CD4-positive, alpha-beta T cell treated with Interleukin-15 for 1 hour (primary cell): ENCODE measurements around the gene TRPV5.
"Not testable (repeated sequence)": the region's sequence is repeated elsewhere in the genome, so short reads cannot be mapped to it uniquely, and the experiment has no call there.

Source experiments
- DNase-seq: peaks from one replicate; pipeline ENCODE4 v3.0.0-alpha.2; 2020

The TRPV5 gene

GRCh38 chr7:142933624-142934023 is at the start of gene TRPV5:
Gene TRPV5 (minus strand): TSS chr7:142933746. CDS start chr7:142933459, 287 bp downstream.
- DNase-seq: no peak

- DNase-seq: not testable (repeated sequence)
Observed at GRCh38 chr7:142978402-142978801, 44.9 kb upstream of the TRPV5 start.

- no peak for DNase-seq
Observed at GRCh38 chr7:142974626-142975025, 41.1 kb upstream of the TRPV5 start.

DNA sequence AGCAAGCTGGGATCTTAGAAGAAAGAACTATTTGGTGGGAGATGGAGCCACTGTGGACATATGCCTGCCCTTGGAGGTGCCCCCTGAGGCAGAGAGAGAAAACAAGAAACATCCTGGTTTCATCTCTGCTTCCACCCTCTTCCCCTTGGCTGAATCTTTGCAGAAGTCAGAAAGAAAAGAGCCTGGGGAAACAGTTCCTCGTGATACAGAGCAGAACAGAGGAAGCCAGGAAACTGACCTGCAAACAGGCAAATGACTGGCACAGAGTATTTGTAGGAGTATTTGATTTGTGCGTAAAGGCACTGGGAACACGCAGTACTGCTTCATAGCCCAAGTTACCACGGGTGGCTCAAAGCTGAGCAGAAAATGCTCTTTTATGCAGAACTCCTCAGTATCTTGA is 35.6 kb upstream of the TRPV5 start:
- no peak for DNase-seq

DNA sequence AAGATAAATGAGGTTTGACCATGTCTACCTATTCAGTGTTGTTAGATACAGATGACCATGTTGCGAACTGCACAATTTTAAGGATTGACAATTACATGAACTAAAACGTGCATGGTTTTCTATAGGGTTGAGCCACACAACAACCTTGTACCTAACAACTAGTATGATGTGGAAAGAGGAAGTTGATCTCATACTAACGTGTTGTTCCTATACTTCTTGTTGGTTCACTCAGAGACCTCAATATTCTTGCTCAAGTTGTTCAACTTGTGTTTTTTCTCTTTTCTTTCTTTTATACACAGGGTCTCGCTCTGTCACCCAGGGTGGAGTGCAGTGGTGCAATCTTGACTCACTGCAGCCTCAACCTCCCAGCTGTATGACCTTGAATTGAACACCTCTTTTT is 34.7 kb upstream of the TRPV5 start:
- no peak for DNase-seq

- DNase-seq: no peak
Observed at GRCh38 chr7:142964502-142965246, 31.1 kb upstream of the TRPV5 start.

DNA sequence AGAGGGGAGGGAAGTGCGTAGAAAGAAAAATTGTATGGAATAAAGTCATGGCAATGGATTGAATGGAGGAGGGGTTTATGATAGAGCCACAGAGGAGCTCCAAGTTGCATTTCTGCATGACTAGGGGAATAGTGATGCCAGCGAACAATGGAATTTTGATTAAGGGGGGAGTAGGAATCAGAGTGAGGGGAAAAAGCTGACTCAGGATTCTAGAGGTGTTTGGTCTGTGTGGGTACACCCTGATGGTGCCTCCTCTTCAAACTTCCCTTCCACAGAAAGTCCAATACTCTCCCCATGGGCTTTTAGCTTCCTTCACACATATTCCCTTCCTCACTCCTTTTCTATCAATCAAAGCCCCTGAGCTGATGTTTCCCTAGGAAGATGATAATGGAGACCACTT is 30.4 kb upstream of the TRPV5 start:
- DNase-seq: no peak

DNA sequence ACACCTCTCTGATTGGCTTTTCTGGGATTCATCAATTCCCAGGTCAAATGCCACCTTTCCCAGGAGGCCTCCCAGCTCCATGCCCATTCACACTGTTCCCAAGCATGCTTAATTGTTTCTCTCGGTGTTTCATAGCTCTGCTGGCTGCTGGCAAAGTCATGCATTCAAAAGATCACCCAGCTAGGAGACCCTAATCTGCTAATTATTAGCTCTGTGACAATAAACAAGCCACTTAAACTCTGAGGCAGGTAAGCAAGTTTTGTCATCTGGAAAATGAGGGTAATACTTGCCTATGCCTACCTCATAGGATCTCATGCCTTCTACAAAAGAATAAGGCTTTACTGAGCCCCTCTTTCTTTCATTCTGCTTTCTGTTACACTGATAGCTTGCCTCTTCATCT is 29.4 kb upstream of the TRPV5 start:
- DNase-seq: no peak

DNA sequence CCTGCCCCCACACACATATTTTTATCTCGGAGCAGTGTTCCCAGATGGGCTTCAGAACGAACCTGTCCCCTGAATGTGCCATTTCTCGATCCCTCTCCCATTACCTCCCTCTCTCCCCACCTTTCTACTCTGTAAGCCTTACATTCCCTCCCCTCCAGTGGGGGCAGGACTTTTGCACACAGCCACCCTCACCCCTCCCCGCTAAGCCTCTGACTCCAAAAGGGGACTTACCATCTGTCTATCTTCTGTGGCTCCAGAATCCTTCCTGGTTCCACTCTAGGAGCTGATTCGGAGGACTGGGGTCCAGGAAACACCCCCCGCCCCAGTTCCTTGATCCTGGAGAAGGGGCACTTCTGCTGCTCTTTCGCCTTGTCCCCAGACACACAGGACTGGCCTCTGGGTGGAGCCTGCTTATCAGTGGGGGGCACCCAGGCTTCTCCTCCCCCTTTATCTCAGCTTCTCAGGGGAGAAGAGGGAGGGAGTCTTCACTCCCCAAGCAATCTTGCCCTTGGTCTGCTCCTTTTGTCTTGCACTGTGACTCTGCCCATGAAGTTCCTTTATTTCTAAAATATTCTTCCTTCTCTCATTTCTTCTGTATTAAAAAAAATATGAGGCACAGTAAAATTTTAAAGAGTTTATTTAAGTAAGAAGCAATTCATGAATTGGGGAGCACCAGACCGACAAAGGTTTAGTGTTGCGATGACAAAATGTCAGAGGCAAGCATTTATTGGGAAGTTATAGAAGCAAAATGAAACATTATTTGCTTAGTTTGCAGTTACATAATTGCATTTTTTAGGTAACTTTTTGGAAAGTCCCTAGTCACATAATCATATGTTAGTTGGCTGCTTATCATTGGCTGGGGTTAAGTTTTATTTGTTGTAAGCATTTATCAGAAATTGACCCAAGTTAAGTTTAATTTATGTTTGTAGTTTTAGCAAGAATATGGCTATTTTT is 28.7 kb upstream of the TRPV5 start, which contains the start of gene KEL:
Gene KEL (minus strand): TSS at position 391 of the 954 bp plus-strand sequence. CDS start 157 bp downstream, at position 234.
- no peak for DNase-seq

- DNase-seq: no peak
Observed at GRCh38 chr7:142961595-142961972, 28.0 kb upstream of the TRPV5 start.

- no peak for DNase-seq
Observed at GRCh38 chr7:142960955-142961512, 27.5 kb upstream of the TRPV5 start.

DNA sequence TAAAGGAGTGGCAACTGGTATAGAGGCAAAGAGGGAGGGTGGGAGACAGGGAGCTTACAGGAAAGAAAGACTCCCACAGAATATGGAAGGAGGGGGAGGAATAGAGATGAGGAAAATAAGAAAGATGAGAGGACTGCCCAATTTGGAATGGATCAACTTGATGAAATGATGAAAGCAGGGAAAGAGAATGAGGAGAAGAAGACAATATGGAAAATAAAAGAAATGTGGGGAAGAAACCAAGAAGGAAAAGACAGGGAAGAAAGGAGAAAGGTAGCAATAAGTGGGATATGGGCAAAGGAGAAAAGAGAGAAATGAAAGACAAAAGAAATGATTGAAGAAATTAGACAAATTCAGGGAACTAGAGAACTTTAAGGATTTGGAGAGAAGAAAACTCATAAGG is 25.7 kb upstream of the TRPV5 start:
- DNase-seq: no peak

- DNase-seq: no peak
Observed at GRCh38 chr7:142957723-142958122, 24.2 kb upstream of the TRPV5 start.

- DNase-seq: no peak
Observed at GRCh38 chr7:142956951-142957623, 23.5 kb upstream of the TRPV5 start.

- no peak for DNase-seq
Observed at GRCh38 chr7:142954680-142955268, 21.2 kb upstream of the TRPV5 start.

DNA sequence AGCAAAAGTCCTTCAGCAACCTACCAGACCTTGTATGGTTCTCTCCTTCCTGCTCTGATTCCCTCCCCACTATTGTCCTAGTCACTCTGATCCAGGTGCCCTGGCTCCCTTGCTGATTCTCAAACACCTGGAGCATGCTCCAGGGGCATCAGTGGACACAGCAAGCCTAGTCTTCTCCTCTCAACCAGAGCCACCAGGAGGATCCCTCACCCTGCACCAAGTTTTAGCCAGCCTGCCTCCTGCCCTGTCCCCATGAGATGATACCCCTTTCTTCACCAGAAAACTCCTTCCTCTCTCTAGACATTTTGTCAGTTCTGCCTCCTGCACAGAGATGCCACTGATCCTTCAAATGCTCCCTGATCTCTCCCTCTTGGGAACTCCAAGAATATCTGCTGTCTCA is 16.7 kb upstream of the TRPV5 start:
- no peak for DNase-seq

DNA sequence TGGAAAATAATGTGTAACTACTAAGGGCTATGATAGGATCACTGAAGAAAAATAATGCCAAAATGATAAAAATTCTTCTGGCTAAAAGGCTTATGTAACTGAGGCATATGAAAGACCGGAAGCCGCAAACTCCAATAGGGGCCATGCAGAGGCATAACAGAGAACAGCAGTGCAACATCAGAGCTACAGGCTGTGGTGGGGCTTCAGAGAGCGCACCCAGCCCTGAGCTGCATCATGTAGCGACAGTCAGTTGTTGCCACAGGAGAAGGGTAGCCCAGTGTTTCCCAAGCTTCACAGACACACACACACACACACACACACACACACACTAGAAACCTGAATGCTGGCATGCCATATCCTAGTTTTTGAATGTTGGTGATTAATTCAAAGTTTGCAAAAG is 15.1 kb upstream of the TRPV5 start:
- no peak for DNase-seq

- no peak for DNase-seq
Observed at GRCh38 chr7:142945001-142945400, 11.5 kb upstream of the TRPV5 start.

- no peak for DNase-seq
Observed at GRCh38 chr7:142943706-142944268, 10.2 kb upstream of the TRPV5 start.

DNA sequence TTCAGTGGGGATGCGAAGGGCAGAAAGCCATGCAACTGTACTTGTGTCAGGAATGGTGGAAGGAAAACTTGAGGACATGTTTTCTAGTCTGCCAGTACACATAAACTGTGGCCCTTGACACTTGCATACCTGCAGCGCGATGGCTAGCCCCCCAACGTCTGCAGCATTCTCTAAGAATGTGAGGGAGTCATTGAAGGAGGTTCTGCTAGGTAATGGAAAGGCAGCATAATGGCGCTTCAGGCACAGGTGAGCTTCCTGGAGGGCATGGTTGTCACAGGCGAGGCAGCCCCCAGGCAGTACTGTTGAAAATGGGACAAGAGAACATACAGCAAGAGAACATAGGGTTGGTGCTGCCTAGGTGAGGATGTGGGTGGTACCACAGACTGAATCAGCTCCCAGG is 9.2 kb upstream of the TRPV5 start:
- DNase-seq: no peak

DNA sequence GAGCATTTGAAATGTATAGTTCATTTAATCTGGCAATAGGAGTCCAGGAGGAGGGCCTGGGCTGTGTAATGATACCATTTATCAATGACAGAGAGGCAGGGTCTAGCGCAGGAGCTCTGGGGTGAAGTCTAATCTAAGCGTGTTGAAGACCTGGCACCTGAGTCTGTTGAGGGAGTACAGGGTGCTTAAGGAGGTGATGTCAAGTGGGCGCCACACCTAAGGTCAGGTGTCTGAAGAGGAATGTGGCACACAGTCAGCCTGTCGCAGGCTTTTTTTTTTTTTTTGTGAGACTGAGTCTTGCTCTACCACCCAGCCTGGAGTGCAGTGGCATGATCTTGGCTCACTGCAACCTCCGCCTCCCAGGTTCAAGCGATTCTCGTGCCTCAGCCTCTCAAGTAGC is 8.0 kb upstream of the TRPV5 start:
- no peak for DNase-seq

- DNase-seq: no peak
Observed at GRCh38 chr7:142940966-142941535, 7.5 kb upstream of the TRPV5 start.
